Measurements from ENCODE around the gene IRF5.
A peak's percentile ranks its signal among the peaks of the same experiment; 100 is the strongest.

IRF5 gene

DNA sequence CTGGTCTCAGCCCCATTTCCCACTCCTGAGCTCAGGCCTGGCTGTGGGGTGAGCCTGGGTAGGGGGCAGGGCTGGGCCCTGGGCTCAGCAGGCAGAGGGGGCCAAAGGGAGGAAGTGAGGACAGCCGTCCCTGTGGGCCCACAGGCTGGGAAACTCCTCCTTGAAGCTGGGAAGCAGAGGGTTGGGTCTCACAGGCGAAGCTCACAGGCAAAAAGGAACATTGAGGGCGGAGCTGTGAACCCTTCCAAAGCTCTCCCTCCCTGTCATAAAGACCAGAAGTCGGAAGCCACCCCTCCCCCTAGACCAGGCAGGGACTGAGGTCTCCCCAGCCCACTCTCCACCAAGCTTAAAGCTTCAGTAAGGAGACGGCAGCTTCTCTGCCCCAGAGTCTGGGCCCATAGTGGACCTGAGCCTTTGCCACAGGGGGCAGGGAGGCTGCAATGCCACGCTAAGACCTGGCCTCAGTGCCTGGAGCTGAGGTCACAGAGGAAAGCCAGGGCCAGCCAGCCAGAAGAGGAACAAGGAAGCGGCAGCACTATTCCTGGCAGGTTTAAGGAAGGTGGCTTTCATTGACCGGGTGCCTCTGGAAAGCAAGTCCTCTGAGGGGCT lies 26.2 kb upstream of the IRF5 start:
- TF ChIP-seq GATA3 (IDR thresholded peaks at IDR 0.05; ENCODE audit: low read depth, low read length) (no peak), GATA2 (IDR thresholded peaks at IDR 0.05; ENCODE audit: low read depth, low read length) (no peak)

DNA sequence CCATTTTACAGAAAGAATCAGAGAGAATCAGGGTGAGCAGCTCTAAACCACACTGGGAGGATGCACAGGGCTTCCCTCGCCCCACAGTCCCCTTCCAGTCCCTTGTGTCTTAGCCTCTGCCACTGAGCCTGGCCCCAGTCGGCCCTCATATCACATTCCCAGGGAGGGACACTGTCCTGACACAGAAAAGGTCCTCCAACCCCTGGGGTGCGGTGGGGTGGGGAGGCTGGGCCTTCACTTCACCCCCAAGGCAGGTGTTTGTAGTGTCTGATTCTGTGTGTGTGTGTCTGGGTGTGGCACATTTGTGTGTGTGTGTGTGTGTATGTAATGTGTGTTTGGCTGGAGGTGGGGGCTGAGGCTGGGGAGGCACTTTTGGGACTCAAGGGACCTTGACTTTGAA lies 25.4 kb upstream of the IRF5 start:
- no peak for TF ChIP-seq GATA3 (IDR thresholded peaks at IDR 0.05; ENCODE audit: low read depth, low read length)
- no peak for TF ChIP-seq GATA2 (IDR thresholded peaks at IDR 0.05; ENCODE audit: low read depth, low read length)

DNA sequence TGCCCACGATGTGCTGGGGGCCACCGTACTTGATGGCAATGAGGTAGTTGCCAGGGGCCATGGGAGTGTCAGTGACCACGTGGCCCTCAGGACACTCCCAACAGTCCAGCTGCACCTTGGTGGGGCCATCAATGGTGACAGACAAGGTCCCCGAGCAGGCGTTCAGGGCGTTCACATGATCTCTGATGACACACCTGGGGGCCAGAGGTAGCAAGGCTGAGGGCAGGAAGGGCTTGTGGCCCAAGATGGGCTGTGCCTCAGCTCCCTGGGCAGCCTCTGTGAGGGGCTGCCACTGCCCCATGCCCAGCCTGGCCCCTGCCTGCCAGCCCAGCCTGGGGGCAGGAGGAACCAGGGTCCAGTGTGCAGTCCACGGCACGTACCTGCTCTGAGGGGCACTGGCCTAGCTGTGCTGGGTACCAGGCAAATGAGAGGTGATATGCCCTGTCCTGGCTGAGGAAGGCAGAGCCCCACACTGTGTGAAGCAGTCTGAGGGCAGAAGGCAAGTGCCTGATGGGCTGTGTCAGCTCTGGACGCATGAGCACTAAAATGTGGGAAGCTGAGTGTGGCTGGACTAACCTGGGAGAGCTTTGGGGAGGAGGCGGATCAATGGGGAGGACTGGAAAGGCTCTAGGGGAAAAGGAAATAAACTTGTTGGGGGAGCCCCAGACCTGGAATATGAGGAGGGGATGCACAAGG lies 23.7 kb upstream of the IRF5 start:
- TF ChIP-seq GATA3 (IDR thresholded peaks at IDR 0.05; ENCODE audit: low read depth, low read length) (no peak), GATA2 (IDR thresholded peaks at IDR 0.05; ENCODE audit: low read depth, low read length) (no peak)

DNA sequence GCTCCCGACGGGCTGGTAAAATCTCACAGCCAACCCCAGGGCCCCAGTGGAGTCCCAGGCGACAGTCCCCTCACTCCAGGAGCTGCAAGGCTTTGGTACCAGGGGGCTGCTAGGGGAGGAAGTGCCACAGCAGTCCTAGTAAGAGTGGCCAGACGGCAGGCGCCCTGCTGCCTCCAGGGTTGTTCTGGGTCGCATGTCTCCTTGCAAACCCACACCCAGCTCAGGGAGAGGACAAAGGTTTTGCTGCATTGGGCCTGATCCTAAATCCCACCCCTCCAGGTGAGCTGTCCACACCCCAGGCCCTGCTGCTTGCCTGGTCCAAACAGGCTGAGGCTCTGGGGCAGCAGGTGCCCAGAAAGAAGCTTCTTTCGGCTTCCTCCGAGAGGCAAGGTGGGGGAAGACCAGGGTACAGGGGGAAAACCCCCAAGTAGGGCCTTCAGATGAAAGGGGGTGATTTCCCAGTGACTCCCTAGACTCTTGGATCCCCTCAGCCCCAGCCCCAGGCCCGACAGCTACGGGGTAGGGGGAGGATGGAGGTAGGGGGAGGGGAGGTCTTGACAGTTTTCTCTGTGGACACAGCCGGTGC lies 23.1 kb upstream of the IRF5 start:
- TF ChIP-seq GATA3 (IDR thresholded peaks at IDR 0.05; ENCODE audit: low read depth, low read length) = no peak
- no peak for TF ChIP-seq GATA2 (IDR thresholded peaks at IDR 0.05; ENCODE audit: low read depth, low read length)

DNA sequence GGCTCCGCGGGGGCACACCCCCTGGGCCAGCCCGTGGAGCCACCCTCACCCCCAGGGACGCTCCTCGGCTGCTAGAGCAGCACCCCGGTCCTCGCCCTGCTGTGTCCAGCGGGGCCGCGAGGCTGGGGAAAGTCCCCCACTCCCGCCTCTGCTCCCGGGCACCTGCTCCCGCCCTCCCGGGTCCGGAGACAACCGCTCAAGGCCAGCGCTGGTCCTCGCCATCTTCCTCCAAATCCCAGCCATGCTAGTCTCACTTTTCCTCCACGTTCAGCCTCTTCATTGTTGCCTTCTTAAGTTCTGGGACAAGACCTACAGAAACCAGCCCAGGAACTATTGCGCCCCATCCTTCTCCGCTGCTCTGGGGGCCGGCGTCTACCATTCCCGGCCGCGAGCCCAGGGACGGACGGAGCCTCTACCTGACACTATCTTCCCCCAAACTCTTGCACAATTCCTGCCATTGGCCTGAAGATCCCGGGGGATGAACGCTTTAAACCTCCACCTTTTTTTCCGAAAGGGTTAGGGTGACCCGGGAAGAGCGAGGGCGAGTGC lies 22.4 kb upstream of the IRF5 start:
- TF ChIP-seq GATA3 (IDR thresholded peaks at IDR 0.05; ENCODE audit: low read depth, low read length) = no peak
- no peak for TF ChIP-seq GATA2 (IDR thresholded peaks at IDR 0.05; ENCODE audit: low read depth, low read length)

DNA sequence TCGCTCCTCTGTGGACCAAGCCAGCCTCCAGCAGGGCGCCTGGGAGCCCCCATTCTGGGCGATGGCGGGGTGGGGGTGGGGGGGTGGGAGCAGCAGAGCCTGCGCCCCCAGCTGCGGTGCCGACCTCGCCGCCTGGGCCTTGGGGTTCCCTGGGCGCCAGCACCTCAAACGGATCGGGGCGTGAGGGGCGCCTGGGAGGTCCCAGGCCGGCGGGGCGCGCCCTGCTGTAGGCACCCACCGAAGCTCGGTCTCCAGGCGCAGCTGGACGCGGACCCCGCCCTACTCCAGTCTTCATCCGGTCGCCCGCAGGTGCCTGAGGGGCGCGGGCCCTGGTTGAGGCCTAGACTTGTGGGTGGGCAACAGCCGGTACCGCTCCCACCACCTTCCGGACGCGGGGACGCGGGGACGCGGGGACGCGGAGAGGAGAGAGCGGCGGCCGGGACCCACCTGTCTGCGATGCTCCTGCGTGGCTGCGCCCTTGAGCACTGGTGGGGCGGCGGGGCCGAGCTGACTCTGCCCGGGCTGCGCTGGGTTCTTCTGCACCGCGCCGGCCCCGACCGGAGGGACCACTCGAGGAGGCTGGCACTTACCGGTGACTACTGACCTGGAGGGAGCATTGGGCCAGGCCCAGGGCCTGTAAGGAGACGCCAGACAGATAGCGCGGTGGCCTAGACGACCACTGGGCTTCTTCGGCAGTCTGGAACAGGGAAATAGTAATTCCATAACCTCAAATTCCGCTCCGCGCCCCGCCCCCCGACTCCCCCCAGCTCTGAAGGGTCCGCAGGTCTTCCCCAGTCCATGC lies 21.7 kb upstream of the IRF5 start:
- TF ChIP-seq GATA2 (IDR thresholded peaks at IDR 0.05; ENCODE audit: low read depth, low read length) (no peak), GATA3 (IDR thresholded peaks at IDR 0.05; ENCODE audit: low read depth, low read length) (no peak)

DNA sequence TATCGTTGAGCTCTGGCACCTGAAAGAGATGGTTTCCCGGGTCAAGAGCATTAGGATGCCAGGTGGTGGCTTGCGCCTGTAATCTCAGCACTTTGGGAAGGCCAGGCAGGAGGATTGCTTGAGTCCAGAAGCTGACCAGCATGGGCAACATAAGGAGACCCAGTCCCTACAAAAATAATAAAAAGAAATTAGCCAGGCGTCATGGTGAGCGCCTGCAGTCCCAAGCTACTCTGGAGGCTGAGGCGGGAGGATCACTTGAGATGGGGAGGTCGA lies 21.1 kb upstream of the IRF5 start:
- TF ChIP-seq GATA3 (IDR thresholded peaks at IDR 0.05; ENCODE audit: low read depth, low read length) (no peak), GATA2 (IDR thresholded peaks at IDR 0.05; ENCODE audit: low read depth, low read length) (no peak)

DNA sequence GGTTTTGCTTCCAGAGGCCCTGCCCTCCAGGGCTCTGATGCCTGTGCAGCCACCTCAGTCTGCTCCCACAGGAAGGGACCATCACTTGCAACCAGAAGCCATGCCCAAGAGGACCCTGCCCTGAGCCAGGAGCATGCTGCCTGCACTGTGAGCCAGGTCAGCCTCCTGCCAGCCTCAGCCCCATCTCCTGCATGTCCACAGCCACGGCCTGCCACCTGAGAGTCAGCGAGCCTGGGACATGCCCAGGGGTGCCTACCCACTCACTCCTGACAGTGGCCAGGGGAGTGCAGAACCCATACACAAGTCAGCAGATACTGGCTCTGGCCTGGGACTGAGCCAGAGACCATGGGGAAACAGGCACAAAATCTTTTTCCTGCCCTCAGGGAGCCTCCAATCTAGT lies 20.6 kb upstream of the IRF5 start:
- TF ChIP-seq GATA2 (IDR thresholded peaks at IDR 0.05; ENCODE audit: low read depth, low read length) = no peak
- TF ChIP-seq GATA3 (IDR thresholded peaks at IDR 0.05; ENCODE audit: low read depth, low read length) = no peak

DNA sequence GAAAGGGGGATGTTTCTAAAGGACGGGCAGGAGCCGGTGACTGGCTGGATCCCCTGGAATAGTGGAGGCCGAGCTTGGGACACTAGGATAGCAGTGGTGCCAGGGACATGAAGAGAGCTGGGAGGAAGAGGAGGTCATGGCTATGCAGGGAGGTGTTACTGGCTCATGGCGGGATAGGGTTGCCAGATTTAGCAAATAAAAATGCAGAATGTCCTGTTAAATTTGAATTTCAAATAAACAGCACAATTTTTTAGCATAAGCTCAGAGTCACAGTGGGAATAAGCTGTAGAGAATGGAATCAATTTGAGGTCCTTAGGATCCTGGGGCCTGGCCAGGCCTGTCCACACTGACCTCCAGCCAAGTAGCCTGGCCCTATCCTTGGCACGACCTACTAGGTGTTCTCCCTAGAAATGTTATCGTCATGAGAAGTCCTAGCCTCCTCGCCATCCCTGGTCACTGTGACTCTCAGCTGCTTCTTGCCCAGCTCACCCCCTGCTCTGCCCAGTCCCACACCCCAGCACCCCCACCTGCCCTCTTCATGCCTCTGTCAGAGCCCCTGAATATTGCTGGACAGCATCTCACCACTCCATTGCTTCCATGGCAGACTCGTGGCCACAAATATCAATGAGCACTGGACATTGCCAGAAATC lies 19.6 kb upstream of the IRF5 start:
- TF ChIP-seq GATA2 (IDR thresholded peaks at IDR 0.05; ENCODE audit: low read depth, low read length) (no peak), GATA3 (IDR thresholded peaks at IDR 0.05; ENCODE audit: low read depth, low read length) (no peak)

DNA sequence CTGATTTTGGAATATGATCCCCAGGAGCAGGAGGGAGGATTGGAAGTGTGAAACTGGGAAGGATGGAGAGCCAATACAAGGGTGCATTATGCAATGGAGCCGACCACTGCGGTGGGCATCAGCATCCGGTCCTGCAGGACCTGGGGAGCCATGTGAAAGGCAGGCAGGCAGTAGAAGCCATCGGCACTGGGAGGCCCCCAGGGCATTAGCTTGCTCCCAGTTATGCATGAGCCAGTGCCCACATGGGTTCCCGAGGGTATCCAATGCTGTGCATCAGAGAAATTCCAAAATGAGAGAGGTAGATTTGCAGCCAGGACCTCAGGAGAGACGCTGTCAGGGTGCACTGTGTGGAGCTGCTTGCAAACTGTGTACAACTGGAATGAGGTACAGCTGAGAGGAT lies 18.5 kb upstream of the IRF5 start:
- no peak for TF ChIP-seq GATA2 (IDR thresholded peaks at IDR 0.05; ENCODE audit: low read depth, low read length)
- TF ChIP-seq GATA3 (IDR thresholded peaks at IDR 0.05; ENCODE audit: low read depth, low read length) = no peak

DNA sequence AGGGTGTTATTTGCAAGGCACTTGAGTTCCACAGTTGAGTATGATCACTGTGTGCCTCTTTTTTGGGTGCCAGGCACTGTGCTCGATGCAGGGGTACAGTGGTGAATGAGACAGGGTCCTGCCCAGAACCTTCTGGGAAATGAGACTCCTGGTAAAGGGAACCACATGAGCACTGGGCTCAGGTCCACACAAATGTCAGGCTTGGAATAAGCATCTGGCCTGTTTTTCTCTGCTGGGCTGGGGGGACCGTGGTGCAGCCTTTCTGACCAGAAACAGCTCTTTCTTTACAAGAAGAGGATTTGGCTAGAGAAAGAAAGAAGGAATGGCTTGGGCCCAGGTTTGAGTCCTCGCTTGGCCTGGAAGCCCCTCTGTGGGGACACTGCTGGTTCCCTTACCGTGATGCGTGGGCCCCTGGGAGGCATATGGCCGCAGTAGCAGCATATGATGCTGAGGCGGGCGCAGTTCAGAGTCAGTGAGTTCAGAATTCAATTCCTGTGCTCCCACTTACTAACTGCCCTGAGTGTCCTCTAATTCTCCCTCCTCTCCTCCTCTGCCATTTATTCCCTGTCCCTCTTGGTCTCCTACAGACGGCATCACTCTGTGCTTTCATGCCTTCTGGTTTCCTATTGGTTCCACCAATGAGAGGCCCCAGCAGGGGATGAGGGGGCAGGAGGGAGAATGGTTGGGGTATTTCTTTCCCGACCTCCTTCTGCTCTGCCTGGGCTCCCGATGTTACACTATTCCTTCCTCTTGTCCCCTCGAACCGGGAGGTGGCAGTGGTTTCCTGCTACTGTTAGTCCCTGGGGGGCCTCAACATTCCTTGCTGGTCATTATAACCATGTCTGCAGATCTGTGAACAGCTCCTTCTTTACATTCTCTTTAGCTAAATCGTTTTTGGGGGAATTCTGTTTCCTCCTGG lies 17.6 kb upstream of the IRF5 start:
- TF ChIP-seq GATA3 (IDR thresholded peaks at IDR 0.05; ENCODE audit: low read depth, low read length) (no peak), GATA2 (IDR thresholded peaks at IDR 0.05; ENCODE audit: low read depth, low read length) (no peak)

DNA sequence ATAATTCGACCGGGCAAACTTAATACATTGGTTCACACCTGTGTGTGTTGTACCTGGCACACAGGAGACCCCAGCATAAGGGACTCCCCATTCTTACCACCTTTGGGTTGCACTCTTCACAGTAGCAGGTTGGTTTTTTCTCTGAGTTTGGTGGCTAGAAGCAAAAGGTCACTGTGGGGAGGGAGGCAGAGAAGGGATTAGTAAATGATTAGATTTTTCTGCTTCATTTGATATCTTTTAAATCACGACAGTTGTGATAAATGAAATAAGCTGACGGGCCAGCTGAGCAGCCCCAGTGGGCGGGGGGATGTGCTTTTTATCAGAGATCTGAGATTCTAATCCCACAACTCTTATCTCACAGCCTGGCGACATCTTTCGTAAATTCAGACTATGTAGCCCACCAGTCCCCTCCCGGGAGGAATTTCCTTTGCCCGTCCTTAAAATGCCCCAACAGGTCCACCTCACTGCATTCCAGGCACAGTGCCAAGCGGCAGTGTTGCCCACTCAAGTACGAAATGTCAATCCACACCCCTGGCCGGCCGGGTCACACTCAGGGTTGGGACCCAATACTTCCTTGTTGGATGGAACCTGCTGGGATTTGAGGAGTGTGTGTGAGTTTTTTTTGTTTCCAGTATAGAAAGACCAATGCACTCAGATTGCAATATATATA lies 16.7 kb upstream of the IRF5 start:
- TF ChIP-seq GATA3 (IDR thresholded peaks at IDR 0.05; ENCODE audit: low read depth, low read length) (no peak), GATA2 (IDR thresholded peaks at IDR 0.05; ENCODE audit: low read depth, low read length) (peak; percentile 88)
